HL-60 (cell line): ENCODE results near the gene GPX3.

Experiments
- CTCF ChIP-seq: IDR thresholded peaks from one replicate; pipeline ENCODE4 v1.5.1; 2011; ENCODE audit warnings: low read length, control low read depth, inconsistent platforms; ENCODE audit not compliant: insufficient read depth
- GABPA ChIP-seq: IDR thresholded peaks from 2 replicates; pipeline ENCODE4 v1.6.1; 2012; ENCODE audit warnings: low read depth
- POLR2AphosphoS5 ChIP-seq: IDR thresholded peaks from 2 replicates; pipeline ENCODE4 v1.6.1; 2012; ENCODE audit warnings: low read depth
- TF ChIP-seq, protein P1 (sequence below): IDR thresholded peaks from 2 replicates; pipeline ENCODE4 v1.6.1; 2012; ENCODE audit warnings: low read depth; ENCODE audit not compliant: insufficient replicate concordance

DNA sequence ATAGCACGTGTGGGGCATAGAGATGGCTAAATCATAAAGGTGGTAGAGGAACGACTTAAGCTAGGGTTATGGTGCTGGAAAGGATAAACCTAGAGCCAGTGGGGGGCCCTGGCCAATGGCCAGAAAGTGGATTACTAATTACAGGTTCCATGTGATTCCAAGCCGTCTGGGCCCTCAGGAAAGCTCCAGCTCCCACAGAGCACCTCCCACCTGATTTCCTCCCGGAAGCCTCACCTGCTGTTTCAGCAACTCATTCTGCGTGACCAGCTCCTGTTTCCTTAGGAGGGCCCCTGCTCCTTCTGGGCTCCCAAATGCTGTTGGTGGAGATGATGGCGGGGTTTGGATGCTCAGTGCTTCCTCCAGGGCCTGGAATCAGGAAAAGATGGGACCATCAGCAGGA is 16.2 kb downstream of the GPX3 start:
- TF ChIP-seq CTCF (no peak), GABPA (no peak), POLR2AphosphoS5 (no peak)
- TF ChIP-seq, protein P1, sequence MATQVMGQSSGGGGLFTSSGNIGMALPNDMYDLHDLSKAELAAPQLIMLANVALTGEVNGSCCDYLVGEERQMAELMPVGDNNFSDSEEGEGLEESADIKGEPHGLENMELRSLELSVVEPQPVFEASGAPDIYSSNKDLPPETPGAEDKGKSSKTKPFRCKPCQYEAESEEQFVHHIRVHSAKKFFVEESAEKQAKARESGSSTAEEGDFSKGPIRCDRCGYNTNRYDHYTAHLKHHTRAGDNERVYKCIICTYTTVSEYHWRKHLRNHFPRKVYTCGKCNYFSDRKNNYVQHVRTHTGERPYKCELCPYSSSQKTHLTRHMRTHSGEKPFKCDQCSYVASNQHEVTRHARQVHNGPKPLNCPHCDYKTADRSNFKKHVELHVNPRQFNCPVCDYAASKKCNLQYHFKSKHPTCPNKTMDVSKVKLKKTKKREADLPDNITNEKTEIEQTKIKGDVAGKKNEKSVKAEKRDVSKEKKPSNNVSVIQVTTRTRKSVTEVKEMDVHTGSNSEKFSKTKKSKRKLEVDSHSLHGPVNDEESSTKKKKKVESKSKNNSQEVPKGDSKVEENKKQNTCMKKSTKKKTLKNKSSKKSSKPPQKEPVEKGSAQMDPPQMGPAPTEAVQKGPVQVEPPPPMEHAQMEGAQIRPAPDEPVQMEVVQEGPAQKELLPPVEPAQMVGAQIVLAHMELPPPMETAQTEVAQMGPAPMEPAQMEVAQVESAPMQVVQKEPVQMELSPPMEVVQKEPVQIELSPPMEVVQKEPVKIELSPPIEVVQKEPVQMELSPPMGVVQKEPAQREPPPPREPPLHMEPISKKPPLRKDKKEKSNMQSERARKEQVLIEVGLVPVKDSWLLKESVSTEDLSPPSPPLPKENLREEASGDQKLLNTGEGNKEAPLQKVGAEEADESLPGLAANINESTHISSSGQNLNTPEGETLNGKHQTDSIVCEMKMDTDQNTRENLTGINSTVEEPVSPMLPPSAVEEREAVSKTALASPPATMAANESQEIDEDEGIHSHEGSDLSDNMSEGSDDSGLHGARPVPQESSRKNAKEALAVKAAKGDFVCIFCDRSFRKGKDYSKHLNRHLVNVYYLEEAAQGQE, result no peak
